GM21717 (cell line): ENCODE results near the gene TTYH2.
"Not testable (repeated sequence)": the region's sequence is repeated elsewhere in the genome, so short reads cannot be mapped to it uniquely, and the experiment has no call there.

Experiments used
- ATAC-seq: cut with Tn5 transposase; IDR thresholded peaks from one replicate; pipeline ENCODE4 v1.9.1; 2021; ENCODE audit warnings: mild to moderate bottlenecking, moderate library complexity; ENCODE audit not compliant: unreplicated experiment

The TTYH2 gene

GRCh38 chr17:74282274-74282586 lies 68.9 kb downstream of the TTYH2 start:
- ATAC-seq = not testable (repeated sequence)

- no peak for ATAC-seq
Observed at GRCh38 chr17:74282587-74283370, 69.4 kb downstream of the TTYH2 start.

GRCh38 chr17:74283371-74283673 lies 70.0 kb downstream of the TTYH2 start:
- ATAC-seq = no peak

GRCh38 chr17:74287031-74287602 lies 73.7 kb downstream of the TTYH2 start:
- ATAC-seq = no peak

GRCh38 chr17:74288785-74289184 lies 75.4 kb downstream of the TTYH2 start:
- peak; percentile 55 for ATAC-seq

- no peak for ATAC-seq
Observed at GRCh38 chr17:74289688-74290087, 76.3 kb downstream of the TTYH2 start.

GRCh38 chr17:74290340-74290739 lies 77.0 kb downstream of the TTYH2 start:
- ATAC-seq = no peak

GRCh38 chr17:74292495-74292894 lies 79.1 kb downstream of the TTYH2 start:
- no peak for ATAC-seq

- ATAC-seq = no peak
Observed at GRCh38 chr17:74295625-74296547, 82.5 kb downstream of the TTYH2 start.

- ATAC-seq = no peak
Observed at GRCh38 chr17:74296548-74296936, 83.2 kb downstream of the TTYH2 start.

- no peak for ATAC-seq
Observed at GRCh38 chr17:74297941-74298340, 84.6 kb downstream of the TTYH2 start.

GRCh38 chr17:74298778-74299177 lies 85.4 kb downstream of the TTYH2 start:
- no peak for ATAC-seq

GRCh38 chr17:74299226-74300009 lies 86.0 kb downstream of the TTYH2 start:
- ATAC-seq = no peak

GRCh38 chr17:74303305-74303704 lies 89.9 kb downstream of the TTYH2 start:
- ATAC-seq = no peak

- no peak for ATAC-seq
Observed at GRCh38 chr17:74304184-74304583, 90.8 kb downstream of the TTYH2 start.

- no peak for ATAC-seq
Observed at GRCh38 chr17:74305865-74306654, 92.7 kb downstream of the TTYH2 start.

- ATAC-seq = no peak
Observed at GRCh38 chr17:74307984-74308773, 94.8 kb downstream of the TTYH2 start.

GRCh38 chr17:74309902-74310301 lies 96.5 kb downstream of the TTYH2 start:
- ATAC-seq = no peak
